Transverse colon (tissue), 4 donors: Measurements from ENCODE around the gene CCDC186. TPM values are rescaled to one million over a fixed set of nuclear protein-coding genes. Genes with fewer than 3 reads are reported as not detected.

Experiments used
- DNase-seq: peaks from one replicate; pipeline ENCODE4 v3.0.0-alpha.2; 2019
- H3K27ac ChIP-seq, 4 donors: fragments of 200-600 bp; sonication (generic); 2 replicates each; pipeline ENCODE4 v1.5.1; 2016 to 2018; ENCODE audit warnings: inconsistent platforms in 4 of 4
- H3K27me3 ChIP-seq: fragments of 200-600 bp; sonication (generic); 2 replicates; pipeline ENCODE4 v1.5.1; 2017; ENCODE audit warnings: inconsistent platforms
- H3K36me3 ChIP-seq, 4 donors: fragments of 200-600 bp; sonication (generic); 2 replicates each; pipeline ENCODE4 v1.5.1; 2017 to 2019; ENCODE audit warnings: inconsistent platforms in 4 of 4
- H3K4me1 ChIP-seq, 4 donors: fragments of 200-600 bp; sonication (generic); 2 replicates each; pipeline ENCODE4 v1.5.1; 2017 to 2020; ENCODE audit warnings: inconsistent platforms in 4 of 4
- H3K4me3 ChIP-seq, 4 donors: fragments of 200-600 bp; sonication (generic); 1 replicate in 1 of 4; 2 replicates in 3 of 4; pipeline versions ENCODE4 v1.5.1 to v1.6.1; 2017 to 2019; ENCODE audit warnings: inconsistent platforms in 4 of 4
- H3K9me3 ChIP-seq, 2 donors: fragments of 200-600 bp; sonication (generic); 2 replicates each; pipeline ENCODE4 v1.5.1; 2017 to 2019; ENCODE audit warnings: inconsistent platforms in 2 of 2
- EP300 ChIP-seq: sonication (generic); formaldehyde crosslinking; IDR thresholded peaks from one replicate; pipeline ENCODE4 v1.6.1; 2017; ENCODE audit warnings: antibody characterized with exemption, low read depth
- POLR2A ChIP-seq: fragments of 450-650 bp; IDR thresholded peaks from one replicate; pipeline ENCODE4 v1.6.1; 2016; ENCODE audit warnings: antibody characterized with exemption, mild to moderate bottlenecking, moderate library complexity
- POLR2AphosphoS5 ChIP-seq, 3 donors: sonication (generic); formaldehyde crosslinking; IDR thresholded peaks; one replicate each; pipeline ENCODE4 v1.6.1; 2016; ENCODE audit warnings: antibody characterized with exemption in 3 of 3
- WGBS, 2 donors: methylation state at CpG; one replicate each; pipeline ENCODE4 v1.1.5; 2018; ENCODE audit warnings: low coverage in 1 of 2; 5-methylcytosine and 5-hydroxymethylcytosine counted together
- in situ Hi-C, 4 donors: fragments of 200-750 bp; cut with MboI; loops; one replicate each; pipeline versions ENCODE4 v1.15.0 to v1.15.1; 2017; ENCODE audit warnings: low sequenced_read_pairs in 3 of 4, low pct_ligation_motif_present in 1 of 4, low pct_unique_long_range_greater_than_20kb in 1 of 4
- intact Hi-C: fragments of 100-400 bp; cut with DNase I; formaldehyde crosslinking; loops from one replicate; pipeline ENCODE4 v1.15.1; 2023; ENCODE audit warnings: low total_unique reads
- total RNA-seq, 4 donors: library from RNA; depleted of rRNA; stranded (reverse); fragments of >200 nt; gene quantifications; one replicate each; pipeline ENCODE4 v1.1.0, GENCODE V29; 2016
- TF ChIP-seq, protein P1 (sequence below), 5 experiments: fragments of 200-600 bp in 3 of 5; fragments of 450-650 bp in 2 of 5; sonication (generic) in 3 of 5; IDR thresholded peaks; 1 replicate in 2 of 5; 2 replicates in 3 of 5; pipeline ENCODE4 v1.5.1; 2016 to 2017; ENCODE audit warnings: antibody characterized with exemption in 5 of 5, inconsistent platforms in 3 of 5, mild to moderate bottlenecking in 2 of 5, moderate library complexity in 1 of 5

CCDC186 gene
- total RNA-seq, 4 donors from 2014 or later: 18.7 to 194 (median 47.5) TPM

DNA sequence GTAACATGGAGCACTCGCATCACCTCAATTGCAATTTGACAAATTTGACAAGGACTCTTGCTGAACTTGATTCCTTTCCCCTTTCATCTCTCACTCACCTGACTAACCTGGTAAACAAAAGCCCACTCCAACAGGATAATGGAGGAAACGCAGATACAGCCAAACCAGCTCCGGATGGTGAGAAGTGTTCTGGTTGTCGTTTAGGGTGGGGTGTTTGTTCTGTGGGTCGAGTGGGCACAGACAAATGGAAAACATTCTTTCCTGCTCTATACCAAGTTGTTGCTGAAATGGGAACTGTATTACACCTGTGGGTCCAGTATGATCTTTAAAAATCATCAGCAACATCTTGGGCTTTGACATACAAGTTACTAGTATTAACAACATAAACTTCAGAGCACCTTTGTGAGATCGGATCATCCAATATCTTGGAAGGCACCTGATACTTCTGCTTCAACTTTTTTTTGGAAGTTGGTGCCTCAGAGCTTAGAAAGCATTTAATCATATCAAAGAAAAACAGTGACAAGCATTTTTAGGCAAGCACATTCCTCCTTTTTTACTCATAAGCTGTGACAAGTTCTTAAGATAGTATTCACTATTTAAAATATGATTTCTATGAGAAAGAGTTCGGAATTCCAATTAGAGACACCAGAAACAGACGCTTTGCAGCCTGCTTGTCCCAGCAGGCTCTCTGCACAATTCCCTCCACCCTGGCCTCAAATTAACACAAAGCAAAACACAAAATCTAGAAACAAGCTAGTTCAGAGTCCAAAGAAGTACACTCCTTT, 58.1 kb downstream of the CCDC186 start:
- H3K36me3 ChIP-seq: peaks cover 0 to 5% (median 0%) of the 10 kb centered on the region in 4 donors
- DNase-seq: no peak
- no peaks in the 10 kb centered on the region for H3K9me3 ChIP-seq
- intact Hi-C loops: no loop called here
- H3K4me1 ChIP-seq: no peaks in the 10 kb centered on the region
- H3K27ac ChIP-seq: no peak overlapping the region
- no peak overlapping the region for H3K4me3 ChIP-seq
- in situ Hi-C loops: loop anchor here in 1 of 4 donors (25.0 kb wide), 1 partner anchor 304 kb away; no protein-coding TSS in a partner anchor
- TF ChIP-seq POLR2A (no peak), POLR2AphosphoS5 (IDR thresholded peaks at IDR 0.05) (no peak), EP300 (no peak)
- TF ChIP-seq, protein P1, sequence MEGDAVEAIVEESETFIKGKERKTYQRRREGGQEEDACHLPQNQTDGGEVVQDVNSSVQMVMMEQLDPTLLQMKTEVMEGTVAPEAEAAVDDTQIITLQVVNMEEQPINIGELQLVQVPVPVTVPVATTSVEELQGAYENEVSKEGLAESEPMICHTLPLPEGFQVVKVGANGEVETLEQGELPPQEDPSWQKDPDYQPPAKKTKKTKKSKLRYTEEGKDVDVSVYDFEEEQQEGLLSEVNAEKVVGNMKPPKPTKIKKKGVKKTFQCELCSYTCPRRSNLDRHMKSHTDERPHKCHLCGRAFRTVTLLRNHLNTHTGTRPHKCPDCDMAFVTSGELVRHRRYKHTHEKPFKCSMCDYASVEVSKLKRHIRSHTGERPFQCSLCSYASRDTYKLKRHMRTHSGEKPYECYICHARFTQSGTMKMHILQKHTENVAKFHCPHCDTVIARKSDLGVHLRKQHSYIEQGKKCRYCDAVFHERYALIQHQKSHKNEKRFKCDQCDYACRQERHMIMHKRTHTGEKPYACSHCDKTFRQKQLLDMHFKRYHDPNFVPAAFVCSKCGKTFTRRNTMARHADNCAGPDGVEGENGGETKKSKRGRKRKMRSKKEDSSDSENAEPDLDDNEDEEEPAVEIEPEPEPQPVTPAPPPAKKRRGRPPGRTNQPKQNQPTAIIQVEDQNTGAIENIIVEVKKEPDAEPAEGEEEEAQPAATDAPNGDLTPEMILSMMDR (IDR thresholded peaks at IDR 0.05): no peak
- no peaks in the 10 kb centered on the region for H3K27me3 ChIP-seq
- 54 to 74% methylated on average over 3 to 8 of the region's 8 CpGs for WGBS, 2 donors

DNA sequence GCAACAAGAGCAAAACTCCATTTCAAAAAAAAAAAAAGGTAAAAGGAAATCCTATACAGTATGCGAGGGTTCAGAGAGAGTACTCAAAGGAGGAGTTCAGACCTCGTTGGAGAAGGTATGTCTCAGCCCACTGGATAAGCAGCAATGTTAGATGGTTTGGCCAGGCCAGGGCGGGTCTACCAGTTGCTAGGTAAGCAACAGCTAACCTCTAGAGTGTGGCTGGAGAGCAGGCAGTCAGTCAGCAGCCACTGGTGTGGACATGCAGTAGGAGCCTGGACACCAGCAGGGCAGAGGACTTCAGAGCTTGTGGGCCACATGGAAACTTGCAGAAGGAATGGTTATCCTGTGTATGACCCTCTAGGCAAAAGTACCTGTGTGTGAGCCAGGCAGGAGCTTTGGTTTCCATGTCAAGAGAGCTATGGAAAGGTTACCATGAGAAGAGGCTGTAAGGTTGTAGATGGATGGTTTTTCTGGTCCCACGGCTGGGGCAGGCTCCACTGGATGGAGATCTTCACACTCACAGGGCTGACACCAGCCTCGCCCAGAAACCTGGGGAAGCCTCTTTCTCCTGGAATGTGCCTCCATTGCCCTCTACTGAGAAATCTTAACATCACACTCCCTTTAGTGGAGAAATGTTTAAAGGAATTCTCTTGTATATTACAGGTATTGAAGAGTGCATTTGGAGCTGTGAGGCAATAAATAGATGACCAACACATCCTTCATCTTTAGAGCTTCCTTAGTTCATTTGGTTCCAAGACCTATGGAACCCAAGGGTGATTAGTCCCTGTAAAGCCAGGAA, 63.6 kb downstream of the CCDC186 start:
- 56 to 65% methylated on average over 3 to 5 of the region's 5 CpGs for WGBS, 2 donors
- DNase-seq: no peak
- Histone ChIP-seq H3K36me3 (no peaks in the 10 kb centered on the region), H3K4me1 (no peaks in the 10 kb centered on the region), H3K9me3 (no peaks in the 10 kb centered on the region), H3K4me3 (no peak overlapping the region), H3K27ac (no peak overlapping the region), H3K27me3 (no peaks in the 10 kb centered on the region)
- in situ Hi-C loops: loop anchor here in 1 of 4 donors (25.0 kb wide), 1 partner anchor 298 kb away; no protein-coding TSS in a partner anchor
- TF ChIP-seq POLR2A: no peak
- TF ChIP-seq, protein P1 (IDR thresholded peaks at IDR 0.05): peak; percentile 7 to 23 (median 19)
- no peak for TF ChIP-seq POLR2AphosphoS5 (IDR thresholded peaks at IDR 0.05)
- no peak for TF ChIP-seq EP300
- intact Hi-C loops: no loop called here

DNA sequence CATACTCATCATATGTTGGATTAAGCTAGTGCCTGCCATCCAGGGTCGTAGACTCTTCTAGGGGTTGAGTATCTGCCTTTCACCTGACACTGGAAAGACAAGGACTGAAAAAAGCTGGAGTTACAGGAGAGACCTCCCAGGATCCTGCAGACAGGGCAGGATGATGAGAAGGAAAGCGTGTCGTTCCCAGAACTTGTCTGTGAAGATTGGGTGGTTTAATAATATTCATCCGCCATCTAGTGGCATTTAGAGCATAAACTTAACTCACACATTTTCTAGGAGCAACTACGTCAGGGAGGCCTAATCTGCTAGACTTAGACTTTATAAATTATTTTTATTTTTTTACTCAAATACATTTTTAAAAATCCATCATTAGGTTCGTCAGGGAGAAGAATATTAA, 70.7 kb downstream of the CCDC186 start:
- peaks cover 0 to 15% (median 10%) of the 10 kb centered on the region in 4 donors for H3K4me1 ChIP-seq
- in situ Hi-C loops (loop anchor here in 3 of 4 donors (5.0 to 25.0 kb wide), 3 partner anchors 291 to 398 kb away; no protein-coding TSS in a partner anchor), intact Hi-C loops (loop anchor here (5.0 kb wide), 1 partner anchor 301 kb away; no protein-coding TSS in a partner anchor)
- 8 to 12% methylated on average over 4 to 6 of the region's 6 CpGs for WGBS, 2 donors
- no peak overlapping the region for H3K27ac ChIP-seq
- H3K36me3 ChIP-seq: no peaks in the 10 kb centered on the region
- H3K9me3 ChIP-seq: no peaks in the 10 kb centered on the region
- no peak for DNase-seq
- H3K4me3 ChIP-seq: no peak overlapping the region
- no peaks in the 10 kb centered on the region for H3K27me3 ChIP-seq
- TF ChIP-seq POLR2A (no peak), POLR2AphosphoS5 (IDR thresholded peaks at IDR 0.05) (no peak), EP300 (no peak)
- TF ChIP-seq, protein P1 (IDR thresholded peaks at IDR 0.05): peak; percentile 46 to 74 (median 58)

DNA sequence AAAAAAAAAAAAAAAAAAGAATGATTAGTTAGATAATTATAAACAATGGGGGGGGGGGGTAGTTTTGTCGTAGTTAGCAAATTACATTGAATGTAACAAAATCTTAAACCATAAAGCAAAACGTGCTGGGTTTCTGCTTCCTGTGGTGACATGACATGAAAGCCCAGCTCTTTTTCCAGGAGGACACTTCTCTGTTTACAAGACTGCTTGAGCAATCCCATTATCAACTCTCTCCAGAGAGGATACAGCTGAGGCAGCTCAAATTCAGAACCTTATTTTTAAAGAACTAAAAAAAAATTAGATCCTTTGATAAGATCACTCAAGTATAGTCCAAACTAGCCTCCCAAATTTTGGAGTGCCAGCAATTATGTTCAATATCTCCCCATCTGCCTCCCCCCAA, 71.7 kb downstream of the CCDC186 start:
- intact Hi-C loops: loop anchor here (5.0 kb wide), 1 partner anchor 300 kb away; no protein-coding TSS in a partner anchor
- no peaks in the 10 kb centered on the region for H3K9me3 ChIP-seq
- peaks cover 0 to 15% (median 10%) of the 10 kb centered on the region in 4 donors for H3K4me1 ChIP-seq
- H3K36me3 ChIP-seq: no peaks in the 10 kb centered on the region
- no peak overlapping the region for H3K4me3 ChIP-seq
- no peak overlapping the region for H3K27ac ChIP-seq
- TF ChIP-seq, protein P1 (IDR thresholded peaks at IDR 0.05): no peak
- TF ChIP-seq POLR2A: no peak
- in situ Hi-C loops: loop anchor here in 3 of 4 donors (5.0 to 25.0 kb wide), 3 partner anchors 290 to 397 kb away; no protein-coding TSS in a partner anchor
- no peak for DNase-seq
- no peaks in the 10 kb centered on the region for H3K27me3 ChIP-seq
- 20 to 38% methylated on average over 1 to 2 of the region's 2 CpGs for WGBS, 2 donors
